GM21360 (cell line): ENCODE data around the gene PLP2.

Source experiments
- ATAC-seq: cut with Tn5 transposase; IDR thresholded peaks from one replicate; pipeline ENCODE4 v1.9.1; 2021; ENCODE audit warnings: mild to moderate bottlenecking, moderate library complexity; ENCODE audit not compliant: unreplicated experiment

The PLP2 gene

DNA sequence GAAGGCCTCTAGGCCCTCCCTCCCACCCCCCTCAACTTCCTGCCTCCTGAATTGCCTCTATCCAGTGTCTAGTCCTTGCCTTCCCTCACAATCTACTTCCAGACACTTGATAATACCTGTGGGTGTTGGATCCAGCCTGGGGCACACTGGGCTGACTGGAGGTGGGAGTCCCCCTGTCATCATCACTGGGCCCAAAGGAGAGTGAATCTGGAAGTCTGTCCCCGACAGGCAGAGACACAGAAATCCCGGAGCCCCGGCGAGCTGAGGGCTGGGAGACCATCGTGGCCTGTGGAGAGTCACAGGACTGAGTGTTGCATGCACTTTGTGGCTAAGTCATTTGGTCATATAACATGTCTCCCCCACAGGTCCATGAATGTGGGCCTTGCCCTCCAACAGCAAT is 36.7 kb downstream of the PLP2 start:
- no peak for ATAC-seq

DNA sequence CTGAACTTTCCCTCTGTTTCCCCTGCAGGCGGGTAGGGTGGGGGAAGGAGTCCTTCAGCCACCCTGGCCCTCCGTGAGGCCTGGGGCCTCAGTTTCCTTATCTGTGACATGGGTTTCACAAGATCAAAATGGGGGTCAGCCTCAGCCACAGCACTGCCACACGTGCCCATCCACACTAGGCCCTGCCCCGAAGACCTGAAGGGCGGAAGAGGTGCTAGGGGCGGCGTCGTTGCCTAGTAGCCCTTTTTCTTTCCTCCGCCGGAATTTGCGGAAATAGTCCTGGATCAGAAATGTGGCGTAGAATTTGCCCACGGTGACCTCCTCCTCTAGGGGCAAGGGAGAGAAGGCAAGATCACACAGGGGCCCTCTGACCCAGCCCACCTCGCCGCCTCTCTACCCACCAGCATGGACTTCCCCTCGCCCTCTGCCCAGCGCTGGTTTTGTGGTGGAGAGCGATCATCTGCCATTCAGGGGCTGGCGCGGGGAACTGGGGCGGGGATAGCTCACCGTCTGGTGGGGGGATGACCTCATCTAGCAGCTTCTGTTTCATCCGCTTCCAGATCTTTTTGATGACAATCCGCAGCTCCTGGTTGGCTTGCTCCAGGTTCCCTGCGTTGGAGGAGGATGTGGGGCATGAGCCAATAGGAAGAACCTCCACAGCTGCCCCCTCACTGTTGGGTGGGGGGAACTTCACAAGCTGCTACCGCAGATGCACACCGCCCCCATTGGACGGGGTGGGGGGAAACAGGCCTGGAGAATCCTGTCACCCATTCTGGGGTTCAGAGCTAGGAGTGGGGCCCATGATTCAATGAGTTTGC is 37.9 kb downstream of the PLP2 start:
- ATAC-seq: no peak

GRCh38 chrX:49210406-49210805 is 38.7 kb downstream of the PLP2 start:
- ATAC-seq: no peak

DNA sequence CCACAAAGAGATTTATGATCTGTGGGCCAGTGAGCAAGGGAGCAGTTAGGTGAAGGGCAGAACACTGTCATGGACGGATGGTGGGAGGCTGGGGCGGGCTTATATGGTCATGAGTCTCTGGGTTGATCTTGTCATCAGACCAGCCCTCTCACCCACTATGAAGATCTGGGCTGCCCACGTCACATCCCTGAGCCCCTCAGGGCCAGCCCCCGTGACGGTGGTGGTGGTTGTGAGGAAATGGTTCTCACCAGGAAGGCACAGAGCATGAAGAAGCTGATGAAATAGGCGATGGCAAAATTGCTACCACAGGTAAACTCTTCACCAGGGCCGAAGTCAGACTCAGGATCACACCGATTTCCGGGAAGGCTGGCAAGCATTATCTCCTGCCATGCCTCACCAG is 39.4 kb downstream of the PLP2 start:
- ATAC-seq: no peak

GRCh38 chrX:49212209-49212608 is 40.5 kb downstream of the PLP2 start:
- no peak for ATAC-seq

- no peak for ATAC-seq
These were observed 41.2 kb downstream of the PLP2 start for GRCh38 chrX:49212861-49213260.

DNA sequence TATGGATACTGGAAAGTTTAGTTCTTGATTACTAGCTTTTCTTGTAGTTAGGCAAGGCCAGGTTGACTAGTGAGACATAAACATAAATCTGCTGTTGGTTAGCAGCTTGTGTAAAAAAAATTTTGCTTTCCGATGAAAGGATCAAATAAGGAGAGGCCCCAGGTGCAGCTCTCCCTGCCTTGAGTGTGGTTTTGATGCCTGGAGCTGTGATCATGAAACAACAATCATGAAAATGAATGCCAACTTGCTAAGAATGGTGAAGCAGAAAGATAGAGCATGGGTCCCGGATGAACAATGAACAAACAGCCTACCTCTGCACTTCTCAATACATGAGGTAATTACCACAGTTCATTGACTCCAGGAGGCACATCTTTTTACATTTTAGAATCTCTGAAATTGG is 42.7 kb downstream of the PLP2 start:
- ATAC-seq: no peak

GRCh38 chrX:49214996-49215526 is 43.4 kb downstream of the PLP2 start:
- no peak for ATAC-seq

DNA sequence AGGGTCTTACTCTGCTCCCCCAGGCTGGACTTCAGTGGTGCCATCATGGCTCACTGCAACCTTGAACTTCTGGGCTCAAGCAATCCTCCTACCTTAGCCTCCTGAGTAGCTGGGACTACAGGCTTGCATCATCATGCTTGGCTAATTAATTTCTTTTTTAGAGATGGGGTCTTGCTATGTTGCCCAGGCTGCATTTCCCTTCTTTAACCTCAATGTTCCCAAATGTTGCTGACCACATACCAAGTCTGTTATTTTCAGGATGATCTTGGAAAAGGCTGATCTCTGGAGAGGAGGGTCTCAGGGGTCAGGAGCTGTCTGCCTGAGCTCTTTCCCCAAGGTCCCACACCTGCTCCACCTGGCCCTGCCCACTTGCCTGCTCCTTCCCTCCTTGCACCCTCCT is 48.4 kb downstream of the PLP2 start:
- ATAC-seq: no peak

DNA sequence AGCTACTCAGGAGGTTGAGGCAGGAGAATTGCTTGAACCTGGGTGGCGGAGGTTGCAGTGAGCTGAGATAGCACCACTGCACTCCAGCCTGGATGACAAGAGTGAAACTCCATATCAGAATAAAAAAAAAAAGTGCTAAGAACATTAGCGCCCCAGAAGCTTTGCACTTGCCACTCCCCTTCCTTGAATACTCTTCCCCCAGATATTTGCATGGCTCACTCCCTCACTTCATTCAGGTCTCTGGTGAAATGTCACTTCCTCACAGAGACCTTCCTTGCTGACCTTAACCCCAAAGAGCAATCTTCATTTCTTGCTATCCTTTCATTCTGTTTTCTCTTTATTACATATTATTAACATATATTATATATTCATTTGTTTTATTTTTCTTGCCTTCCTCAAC is 50.2 kb downstream of the PLP2 start:
- no peak for ATAC-seq
